Skeletal muscle tissue (tissue), 5 donors: ENCODE data around the gene THSD1. TPM values are rescaled to one million over a fixed set of nuclear protein-coding genes. Genes with fewer than 3 reads are reported as not detected.
A peak's percentile ranks its signal among the peaks of the same experiment; 100 is the strongest.
"Not testable (repeated sequence)": the region's sequence is repeated elsewhere in the genome, so short reads cannot be mapped to it uniquely, and the experiment has no call there.

Experiments
- H3K27ac ChIP-seq: one replicate; pipeline ENCODE4 v1.7.0; 2013; ENCODE audit warnings: mild to moderate bottlenecking, low read depth, low read length, inconsistent platforms
- H3K27me3 ChIP-seq, 3 donors: one replicate each; pipeline ENCODE4 v1.7.0; 2013; ENCODE audit warnings: low read length in 3 of 3; ENCODE audit not compliant: control insufficient read depth in 3 of 3, insufficient read depth in 3 of 3
- H3K36me3 ChIP-seq, 3 donors: one replicate each; pipeline ENCODE4 v1.7.0; 2013; ENCODE audit warnings: low read length in 3 of 3; ENCODE audit not compliant: control insufficient read depth in 3 of 3, insufficient read depth in 3 of 3
- H3K4me1 ChIP-seq, 3 donors: one replicate each; pipeline ENCODE4 v1.7.0; 2013; ENCODE audit warnings: low read length in 3 of 3, mild to moderate bottlenecking in 3 of 3; ENCODE audit not compliant: control insufficient read depth in 3 of 3, insufficient read depth in 3 of 3
- H3K4me3 ChIP-seq, 3 donors: one replicate each; pipeline ENCODE4 v1.7.0; 2013; ENCODE audit warnings: low read length in 3 of 3
- H3K9ac ChIP-seq, 3 donors: one replicate each; pipeline ENCODE4 v1.7.0; 2013; ENCODE audit warnings: low read length in 3 of 3, mild to moderate bottlenecking in 3 of 3, moderate library complexity in 2 of 3, low read depth in 1 of 3
- H3K9me3 ChIP-seq, 3 donors: one replicate each; pipeline ENCODE4 v1.7.0; 2013; ENCODE audit warnings: low read length in 3 of 3; ENCODE audit not compliant: control insufficient read depth in 3 of 3
- small RNA-seq: library from RNA; depleted of rRNA; stranded (forward); fragments of <200 nt; gene quantifications from one replicate; pipeline ENCODE3, GENCODE V24; 2014
- total RNA-seq: library from RNA; depleted of rRNA; stranded (reverse); fragments of >200 nt; gene quantifications from one replicate; pipeline ENCODE4 v1.2.3, GENCODE V29; 2014
- donor health status: Osteomylitis.

The THSD1 gene
- total RNA-seq, 1 donor from 2014 or later = 26.6 TPM

DNA sequence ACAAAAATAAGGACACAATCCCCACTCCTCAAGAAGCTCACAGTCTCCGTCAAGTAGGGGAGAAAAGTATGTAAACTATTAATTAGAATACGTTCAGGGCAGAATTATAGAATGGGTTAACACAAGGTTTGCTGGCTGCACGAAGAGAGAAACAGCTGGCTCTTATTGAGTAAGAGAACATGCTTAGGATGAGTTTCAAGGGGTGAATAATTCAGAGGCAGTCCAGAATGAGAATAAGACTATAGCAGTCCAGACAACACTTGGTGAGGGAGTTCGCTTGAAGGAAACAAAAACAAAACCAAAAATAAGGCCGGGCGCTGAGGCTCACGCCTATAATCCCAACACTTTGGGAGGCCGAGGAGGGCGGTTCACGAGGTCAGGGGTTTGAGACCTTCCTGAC, 61.9 kb downstream of the THSD1 start:
- Histone ChIP-seq H3K9me3 (no peaks in the 10 kb centered on the region), H3K9ac (no peak overlapping the region), H3K36me3 (no peaks in the 10 kb centered on the region), H3K4me1 (no peaks in the 10 kb centered on the region), H3K27ac (no peak overlapping the region), H3K27me3 (no peaks in the 10 kb centered on the region), H3K4me3 (peak overlapping the region in 1 of 3 donors; percentile 3)

DNA sequence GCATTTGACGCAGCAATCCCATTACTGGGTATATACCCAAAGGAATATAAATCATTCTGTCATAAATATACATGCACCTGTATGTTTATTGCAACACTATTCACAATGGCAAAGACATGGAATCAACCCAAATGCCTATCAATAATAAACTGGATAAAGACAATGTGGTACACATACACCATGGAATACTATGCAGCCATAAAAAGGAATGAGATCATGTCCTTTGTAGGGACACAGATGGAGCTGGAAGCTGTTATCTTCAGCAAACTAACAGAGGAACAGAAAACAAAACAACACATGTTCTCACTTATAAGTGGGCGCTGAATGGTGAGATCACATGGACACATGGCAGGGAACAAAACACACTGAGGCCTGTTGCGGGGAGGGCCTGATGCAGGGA, 63.8 kb downstream of the THSD1 start:
- H3K4me3 ChIP-seq, H3K36me3 ChIP-seq, H3K9ac ChIP-seq, H3K9me3 ChIP-seq, H3K27ac ChIP-seq, H3K27me3 ChIP-seq, H3K4me1 ChIP-seq: not testable (repeated sequence)

DNA sequence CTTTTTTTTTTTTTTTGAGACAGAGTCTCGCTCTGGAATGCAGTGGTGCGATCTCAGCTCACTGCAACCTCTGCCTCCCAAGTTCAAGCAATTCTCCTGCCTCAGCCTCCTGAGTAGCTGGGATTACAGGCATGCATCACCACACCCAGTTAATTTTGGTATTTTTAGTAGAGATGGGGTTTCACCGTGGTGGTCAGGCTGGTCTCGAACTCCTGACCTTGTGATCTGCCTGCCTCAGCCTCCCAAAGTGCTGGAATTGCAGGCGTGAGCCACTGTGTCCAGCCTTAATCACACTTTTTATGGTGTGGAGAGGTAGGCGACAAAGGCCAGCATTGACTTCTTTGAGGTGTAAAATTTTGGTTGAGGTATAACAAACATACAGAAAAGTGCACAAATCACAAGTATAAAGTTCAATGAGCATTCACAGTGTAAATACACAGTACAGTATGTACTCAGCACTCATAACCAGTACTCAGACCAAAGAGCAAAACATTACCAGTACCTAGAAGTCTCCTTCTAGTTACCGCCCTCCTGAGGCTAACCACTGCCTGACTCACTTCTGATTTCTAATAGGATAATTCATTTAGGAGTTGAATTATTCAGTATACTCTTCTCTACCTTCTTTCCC, 68.0 kb downstream of the THSD1 start:
- not testable (repeated sequence) for H3K27ac ChIP-seq

DNA sequence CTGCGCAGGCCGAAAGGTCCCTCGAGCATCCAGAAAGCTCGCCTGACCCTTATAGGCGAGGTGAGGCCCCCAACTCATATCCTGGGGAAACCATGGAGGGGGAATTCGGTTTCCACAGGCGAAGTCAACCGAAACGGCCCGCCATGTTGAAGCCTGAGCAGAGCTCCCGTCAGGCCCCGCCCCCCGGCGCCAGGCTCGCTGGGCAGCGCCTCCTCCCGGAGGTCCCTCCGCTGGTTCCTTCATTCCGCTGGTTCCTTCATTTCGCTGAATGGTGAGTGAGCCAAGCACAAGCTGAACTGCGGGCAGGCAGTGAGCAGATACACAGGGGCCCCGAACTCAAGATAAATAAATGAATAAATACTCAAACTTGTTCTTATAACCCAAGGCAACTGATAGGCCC, 71.9 kb downstream of the THSD1 start:
- H3K9me3 ChIP-seq, H3K4me1 ChIP-seq, H3K4me3 ChIP-seq, H3K27ac ChIP-seq, H3K27me3 ChIP-seq, H3K9ac ChIP-seq, H3K36me3 ChIP-seq: not testable (repeated sequence)

More for the DNA sequence above, 68.0 kb downstream of the THSD1 start:
- not testable (repeated sequence) for H3K4me1 ChIP-seq, H3K4me3 ChIP-seq, H3K27me3 ChIP-seq, H3K9ac ChIP-seq, H3K9me3 ChIP-seq, H3K36me3 ChIP-seq

DNA sequence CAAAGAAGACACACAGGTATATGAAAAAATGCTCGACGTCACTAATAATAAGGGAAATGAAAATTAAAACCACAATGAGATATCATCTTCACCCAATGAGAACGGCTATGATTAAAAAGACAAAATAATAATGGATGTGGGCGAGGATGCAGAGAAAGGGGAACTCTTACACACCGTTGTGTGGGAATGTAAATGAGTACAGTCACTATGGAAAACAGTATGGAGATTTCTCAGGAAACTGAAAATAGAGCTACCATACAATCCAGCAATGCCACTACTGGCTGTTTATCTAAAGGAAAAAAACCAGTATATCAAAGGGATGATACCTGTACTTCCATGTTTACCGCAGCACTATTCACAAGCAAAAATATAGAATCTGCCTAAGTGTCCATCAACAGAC, 74.1 kb downstream of the THSD1 start:
- H3K27me3 ChIP-seq, H3K27ac ChIP-seq, H3K4me1 ChIP-seq, H3K9ac ChIP-seq, H3K4me3 ChIP-seq, H3K9me3 ChIP-seq, H3K36me3 ChIP-seq: not testable (repeated sequence)

Small RNA genes lying within 50 kb of the gene (small RNA-seq; reads per million reads assigned to genes)
- gene RNY4P24 = not detected

Other genes starting within 250 kb of the THSD1 start
- 4.7 TPM for gene NEK3, start 246.6 kb downstream of the THSD1 start, total RNA-seq
- 40.7 TPM for gene VPS36, start 44.5 kb upstream of the THSD1 start, total RNA-seq
- 14.1 TPM for gene CKAP2, start 49.3 kb upstream of the THSD1 start, total RNA-seq
- 1.6 TPM for gene HNRNPA1L2, start 236.3 kb upstream of the THSD1 start, total RNA-seq
- gene SUGT1, start 246.7 kb upstream of the THSD1 start, total RNA-seq = 30.3 TPM